HCT116 (cell line): ENCODE data around the gene C9orf152.
A peak's percentile ranks its signal among the peaks of the same experiment; 100 is the strongest.

Experiments
- CTCF ChIP-seq, 3 experiments: fragments of 200-600 bp in 1 of 3; sonication (generic) in 1 of 3; IDR thresholded peaks in 2 of 3; conservative IDR thresholded peaks in 1 of 3; 2 replicates each; pipeline ENCODE4 v1.5.1; 2012 to 2017; ENCODE audit warnings: low read depth in 2 of 3, low read length in 2 of 3, antibody characterized with exemption in 1 of 3, borderline replicate concordance in 1 of 3, control low read depth in 1 of 3, mild to moderate bottlenecking in 1 of 3, mixed read lengths in 1 of 3, mixed run types in 1 of 3, moderate library complexity in 1 of 3; ENCODE audit not compliant: insufficient read depth in 1 of 3
- EGR1 ChIP-seq: IDR thresholded peaks from 2 replicates; pipeline ENCODE4 v1.6.1; 2012; ENCODE audit warnings: low read depth
- EZH2 ChIP-seq: fragments of 200-600 bp; sonication (generic); IDR thresholded peaks from 2 replicates; pipeline ENCODE4 v1.6.1; 2017; ENCODE audit warnings: antibody characterized with exemption, mixed run types
- EZH2phosphoT487 ChIP-seq: fragments of 200-600 bp; IDR thresholded peaks from 2 replicates; pipeline ENCODE4 v1.6.1; 2018; ENCODE audit warnings: antibody characterized with exemption, borderline replicate concordance
- FOSL1 ChIP-seq: IDR thresholded peaks from 2 replicates; pipeline ENCODE4 v1.6.1; 2012; ENCODE audit warnings: low read depth
- POLR2A ChIP-seq: IDR thresholded peaks from 2 replicates; pipeline ENCODE4 v1.7.0; 2011; ENCODE audit warnings: borderline replicate concordance; ENCODE audit not compliant: insufficient read depth, insufficient read length; ENCODE audit errors: extremely low read depth
- POLR2AphosphoS5 ChIP-seq: IDR thresholded peaks from 2 replicates; pipeline ENCODE4 v1.6.1; 2011; ENCODE audit warnings: mild to moderate bottlenecking, low read depth, low read length, moderate library complexity
- RAD21 ChIP-seq: IDR thresholded peaks from 2 replicates; pipeline ENCODE4 v1.6.1; 2012; ENCODE audit warnings: low read depth, mild to moderate bottlenecking
- REST ChIP-seq: IDR thresholded peaks from 2 replicates; pipeline ENCODE4 v1.6.1; 2012; ENCODE audit warnings: low read depth
- SIN3A ChIP-seq: IDR thresholded peaks from 2 replicates; pipeline ENCODE4 v1.6.1; 2012; ENCODE audit warnings: low read depth
- SP1 ChIP-seq: IDR thresholded peaks from 2 replicates; pipeline ENCODE4 v1.6.1; 2012; ENCODE audit warnings: low read depth
- YY1 ChIP-seq: IDR thresholded peaks from 2 replicates; pipeline ENCODE4 v1.6.1; 2011; ENCODE audit warnings: low read length, low read depth, moderate library complexity, mild to moderate bottlenecking; ENCODE audit not compliant: insufficient replicate concordance; ENCODE audit errors: extremely low read depth
- ZBTB33 ChIP-seq: IDR thresholded peaks from 2 replicates; pipeline ENCODE4 v1.6.1; 2011; ENCODE audit warnings: mild to moderate bottlenecking, low read length, moderate library complexity; ENCODE audit not compliant: insufficient replicate concordance; ENCODE audit errors: extremely low read depth

- TF ChIP-seq CTCF (IDR thresholded peaks at IDR 0.05 in 2 of 3, conservative IDR thresholded peaks at IDR 0.05 in 1 of 3; ENCODE audit: borderline replicate concordance in 1 of 3, insufficient read depth in 1 of 3, low read depth in 2 of 3, low read length in 2 of 3) (0 out of 6 replicates have a peak, but pooled peaks of 1 of the 3 experiments have one; percentile 7), ZBTB33 (no peak), EGR1 (no peak), EZH2phosphoT487 (no peak), SIN3A (no peak), POLR2AphosphoS5 (no peak), RAD21 (peak; percentile 39; the same call in 1 of the 2 replicates), FOSL1 (no peak), REST (no peak), SP1 (no peak), POLR2A (no peak), YY1 (no peak), EZH2 (no peak)
These were observed 10.4 kb downstream of the C9orf152 start for GRCh38 chr9:110197330-110198187.
